GM23338 (cell line): ENCODE results near the gene MTHFD1L. TPM values are rescaled to one million over a fixed set of nuclear protein-coding genes. Genes with fewer than 3 reads are reported as not detected.

Experiments
- ATAC-seq: fragments of 200-7000 bp; cut with Tn5 transposase; 3 replicates; pipeline ENCODE4 v1.9.1; 2020
- DNase-seq: peaks from one replicate; pipeline ENCODE4 v3.0.0-alpha.2; 2015; ENCODE audit warnings: low spot score
- H2AFZ ChIP-seq: fragments of 200-600 bp; sonication (generic); 2 replicates; pipeline ENCODE4 v1.8.0; 2016; ENCODE audit warnings: antibody characterized with exemption, mild to moderate bottlenecking, moderate library complexity
- H3F3A ChIP-seq: fragments of 200-600 bp; sonication (generic); replicated peaks from 2 replicates; pipeline ENCODE4 v1.8.0; 2017; ENCODE audit warnings: antibody characterized with exemption, mixed run types, low read depth
- H3K27ac ChIP-seq: fragments of 200-600 bp; sonication (generic); 2 replicates; pipeline ENCODE4 v1.6.1; 2016; ENCODE audit warnings: low read depth
- H3K27me3 ChIP-seq: fragments of 200-600 bp; sonication (generic); 2 replicates; pipeline ENCODE4 v1.8.0; 2016; ENCODE audit warnings: mild to moderate bottlenecking, mixed run types, moderate library complexity; ENCODE audit not compliant: insufficient read depth
- H3K36me3 ChIP-seq: fragments of 200-600 bp; sonication (generic); 2 replicates; pipeline ENCODE4 v1.8.0; 2016; ENCODE audit warnings: mild to moderate bottlenecking; ENCODE audit not compliant: insufficient read depth
- H3K4me1 ChIP-seq: fragments of 200-600 bp; sonication (generic); 2 replicates; pipeline ENCODE4 v1.8.0; 2016; ENCODE audit warnings: mild to moderate bottlenecking, moderate library complexity; ENCODE audit not compliant: insufficient read depth
- H3K4me2 ChIP-seq: fragments of 200-600 bp; sonication (generic); 2 replicates; pipeline ENCODE4 v1.7.1; 2017; ENCODE audit warnings: mixed run types
- H3K4me3 ChIP-seq: fragments of 200-600 bp; sonication (generic); 2 replicates; pipeline ENCODE4 v1.6.1; 2016; ENCODE audit warnings: mixed run types
- H3K79me2 ChIP-seq: fragments of 200-600 bp; sonication (generic); replicated peaks from 2 replicates; pipeline ENCODE4 v1.8.0; 2017; ENCODE audit warnings: mild to moderate bottlenecking; ENCODE audit not compliant: insufficient read depth
- H3K9me2 ChIP-seq: fragments of 200-600 bp; sonication (generic); 2 replicates; pipeline ENCODE4 v1.8.0; 2017; ENCODE audit not compliant: insufficient read depth
- H4K20me1 ChIP-seq: fragments of 200-600 bp; sonication (generic); replicated peaks from 2 replicates; pipeline ENCODE4 v1.8.0; 2017; ENCODE audit warnings: mild to moderate bottlenecking; ENCODE audit not compliant: insufficient read depth
- H3K27ac Mint-ChIP-seq: 2 replicates; pipeline ENCODE4 v1.8.0; 2020; ENCODE audit warnings: inconsistent platforms, mild to moderate bottlenecking, moderate library complexity, mixed read lengths
- H3K27me3 Mint-ChIP-seq: 3 replicates; pipeline ENCODE4 v1.8.0; 2022; ENCODE audit warnings: low read depth, mild to moderate bottlenecking, moderate library complexity, mixed read lengths, inconsistent platforms; ENCODE audit not compliant: insufficient read depth, poor library complexity
- H3K36me3 Mint-ChIP-seq: 3 replicates; pipeline ENCODE4 v1.8.0; 2021; ENCODE audit warnings: low read depth, mild to moderate bottlenecking, inconsistent platforms, moderate library complexity, mixed read lengths
- H3K4me1 Mint-ChIP-seq: 3 replicates; pipeline ENCODE4 v1.8.0; 2020; ENCODE audit warnings: mild to moderate bottlenecking, inconsistent platforms, mixed read lengths
- H3K4me3 Mint-ChIP-seq: 3 replicates; pipeline ENCODE4 v1.8.0; 2021; ENCODE audit warnings: moderate library complexity, mild to moderate bottlenecking, inconsistent platforms, mixed read lengths
- H3K9me3 Mint-ChIP-seq: 3 replicates; pipeline ENCODE4 v1.8.0; 2020; ENCODE audit warnings: moderate library complexity, mild to moderate bottlenecking, inconsistent platforms, mixed read lengths
- CREB1 ChIP-seq: fragments of 250-450 bp; sonication (Bioruptor Pico); IDR thresholded peaks from 2 replicates; pipeline ENCODE4 v1.5.0; 2020; ENCODE audit warnings: low read depth, mild to moderate bottlenecking, moderate library complexity
- CTCF ChIP-seq, 2 experiments: fragments of 200-600 bp in 1 of 2; sonication (generic) in 1 of 2; conservative IDR thresholded peaks; 2 replicates each; pipeline versions ENCODE4 v1.5.1 to v1.6.1; 2016 to 2017; ENCODE audit warnings: antibody characterized with exemption in 2 of 2, low read depth in 2 of 2, mild to moderate bottlenecking in 2 of 2, moderate library complexity in 1 of 2
- ETS1 ChIP-seq: IDR thresholded peaks from 2 replicates; pipeline ENCODE4 v1.6.1; 2016; ENCODE audit warnings: antibody characterized with exemption
- EZH2 ChIP-seq: fragments of 200-600 bp; sonication (generic); IDR thresholded peaks from one replicate; pipeline ENCODE4 v1.8.0; 2017; ENCODE audit warnings: antibody characterized with exemption, mild to moderate bottlenecking, low read depth; ENCODE audit not compliant: unreplicated experiment
- EZH2phosphoT487 ChIP-seq: fragments of 200-600 bp; sonication (generic); IDR thresholded peaks from one replicate; pipeline ENCODE4 v1.8.1; 2018; ENCODE audit warnings: antibody characterized with exemption; ENCODE audit not compliant: unreplicated experiment
- NANOG ChIP-seq: IDR thresholded peaks from 2 replicates; pipeline ENCODE4 v1.6.1; 2016; ENCODE audit warnings: antibody characterized with exemption, borderline replicate concordance
- POLR2AphosphoS5 ChIP-seq: IDR thresholded peaks from 2 replicates; pipeline ENCODE4 v1.6.1; 2016; ENCODE audit warnings: antibody characterized with exemption, low read depth
- REST ChIP-seq: IDR thresholded peaks from one replicate; pipeline ENCODE4 v1.6.1; 2018; ENCODE audit warnings: antibody characterized with exemption; ENCODE audit not compliant: unreplicated experiment
- STAT1 ChIP-seq: IDR thresholded peaks from one replicate; pipeline ENCODE4 v1.6.1; 2016; ENCODE audit warnings: antibody characterized with exemption; ENCODE audit not compliant: unreplicated experiment
- ZNF114 ChIP-seq: fragments of 250-450 bp; sonication (Bioruptor Pico); IDR thresholded peaks from 2 replicates; pipeline ENCODE4 v1.5.0; 2020; ENCODE audit warnings: mild to moderate bottlenecking, moderate library complexity
- ZNF331 ChIP-seq: fragments of 250-450 bp; sonication (Bioruptor Pico); IDR thresholded peaks from 2 replicates; pipeline ENCODE4 v1.5.0; 2020; ENCODE audit warnings: low read depth, mild to moderate bottlenecking, moderate library complexity
- polyA plus RNA-seq: library from polyadenylated mRNA; unstranded; fragments of >200 nt; fragmentation: Nextera tagmentation; extraction: Ambion mirVana; gene quantifications from 2 replicates; pipeline ENCODE4 v1.2.1, GENCODE V29; 2016
- total RNA-seq: library from RNA; depleted of rRNA; stranded (reverse); fragments of >200 nt; shearing (Covaris generic); gene quantifications from 2 replicates; pipeline ENCODE4 v1.2.3, GENCODE V29; 2014
- TF ChIP-seq, protein P1 (sequence below): fragments of 250-450 bp; sonication (Bioruptor Pico); IDR thresholded peaks from 2 replicates; pipeline ENCODE4 v1.5.0; 2020; ENCODE audit warnings: mild to moderate bottlenecking, moderate library complexity

MTHFD1L gene
- total and polyA plus RNA-seq, 2 experiments from 2014 or later: 53.2 to 66.8 TPM

GRCh38 chr6:151005896-151006632 lies 140.6 kb downstream of the MTHFD1L start:
- 0 out of 2 replicates have a peak, but pooled peaks cover 2% of the 10 kb centered on the region for H4K20me1 ChIP-seq
- peaks cover 50% of the 10 kb centered on the region for H3K4me1 Mint-ChIP-seq
- H2AFZ ChIP-seq: no peak overlapping the region
- no peaks in the 10 kb centered on the region for H3K36me3 ChIP-seq
- no peaks in the 10 kb centered on the region for H3K9me3 Mint-ChIP-seq
- H3K4me3 Mint-ChIP-seq: no peak overlapping the region
- H3K9me2 ChIP-seq: no peaks in the 10 kb centered on the region
- peaks cover 5% of the 10 kb centered on the region for H3K27me3 Mint-ChIP-seq
- no peaks in the 10 kb centered on the region for H3K79me2 ChIP-seq
- H3K4me1 ChIP-seq: peaks cover 19% of the 10 kb centered on the region
- H3K27ac Mint-ChIP-seq: no peak overlapping the region
- H3K4me2 ChIP-seq: no peak overlapping the region
- TF ChIP-seq, protein P1, sequence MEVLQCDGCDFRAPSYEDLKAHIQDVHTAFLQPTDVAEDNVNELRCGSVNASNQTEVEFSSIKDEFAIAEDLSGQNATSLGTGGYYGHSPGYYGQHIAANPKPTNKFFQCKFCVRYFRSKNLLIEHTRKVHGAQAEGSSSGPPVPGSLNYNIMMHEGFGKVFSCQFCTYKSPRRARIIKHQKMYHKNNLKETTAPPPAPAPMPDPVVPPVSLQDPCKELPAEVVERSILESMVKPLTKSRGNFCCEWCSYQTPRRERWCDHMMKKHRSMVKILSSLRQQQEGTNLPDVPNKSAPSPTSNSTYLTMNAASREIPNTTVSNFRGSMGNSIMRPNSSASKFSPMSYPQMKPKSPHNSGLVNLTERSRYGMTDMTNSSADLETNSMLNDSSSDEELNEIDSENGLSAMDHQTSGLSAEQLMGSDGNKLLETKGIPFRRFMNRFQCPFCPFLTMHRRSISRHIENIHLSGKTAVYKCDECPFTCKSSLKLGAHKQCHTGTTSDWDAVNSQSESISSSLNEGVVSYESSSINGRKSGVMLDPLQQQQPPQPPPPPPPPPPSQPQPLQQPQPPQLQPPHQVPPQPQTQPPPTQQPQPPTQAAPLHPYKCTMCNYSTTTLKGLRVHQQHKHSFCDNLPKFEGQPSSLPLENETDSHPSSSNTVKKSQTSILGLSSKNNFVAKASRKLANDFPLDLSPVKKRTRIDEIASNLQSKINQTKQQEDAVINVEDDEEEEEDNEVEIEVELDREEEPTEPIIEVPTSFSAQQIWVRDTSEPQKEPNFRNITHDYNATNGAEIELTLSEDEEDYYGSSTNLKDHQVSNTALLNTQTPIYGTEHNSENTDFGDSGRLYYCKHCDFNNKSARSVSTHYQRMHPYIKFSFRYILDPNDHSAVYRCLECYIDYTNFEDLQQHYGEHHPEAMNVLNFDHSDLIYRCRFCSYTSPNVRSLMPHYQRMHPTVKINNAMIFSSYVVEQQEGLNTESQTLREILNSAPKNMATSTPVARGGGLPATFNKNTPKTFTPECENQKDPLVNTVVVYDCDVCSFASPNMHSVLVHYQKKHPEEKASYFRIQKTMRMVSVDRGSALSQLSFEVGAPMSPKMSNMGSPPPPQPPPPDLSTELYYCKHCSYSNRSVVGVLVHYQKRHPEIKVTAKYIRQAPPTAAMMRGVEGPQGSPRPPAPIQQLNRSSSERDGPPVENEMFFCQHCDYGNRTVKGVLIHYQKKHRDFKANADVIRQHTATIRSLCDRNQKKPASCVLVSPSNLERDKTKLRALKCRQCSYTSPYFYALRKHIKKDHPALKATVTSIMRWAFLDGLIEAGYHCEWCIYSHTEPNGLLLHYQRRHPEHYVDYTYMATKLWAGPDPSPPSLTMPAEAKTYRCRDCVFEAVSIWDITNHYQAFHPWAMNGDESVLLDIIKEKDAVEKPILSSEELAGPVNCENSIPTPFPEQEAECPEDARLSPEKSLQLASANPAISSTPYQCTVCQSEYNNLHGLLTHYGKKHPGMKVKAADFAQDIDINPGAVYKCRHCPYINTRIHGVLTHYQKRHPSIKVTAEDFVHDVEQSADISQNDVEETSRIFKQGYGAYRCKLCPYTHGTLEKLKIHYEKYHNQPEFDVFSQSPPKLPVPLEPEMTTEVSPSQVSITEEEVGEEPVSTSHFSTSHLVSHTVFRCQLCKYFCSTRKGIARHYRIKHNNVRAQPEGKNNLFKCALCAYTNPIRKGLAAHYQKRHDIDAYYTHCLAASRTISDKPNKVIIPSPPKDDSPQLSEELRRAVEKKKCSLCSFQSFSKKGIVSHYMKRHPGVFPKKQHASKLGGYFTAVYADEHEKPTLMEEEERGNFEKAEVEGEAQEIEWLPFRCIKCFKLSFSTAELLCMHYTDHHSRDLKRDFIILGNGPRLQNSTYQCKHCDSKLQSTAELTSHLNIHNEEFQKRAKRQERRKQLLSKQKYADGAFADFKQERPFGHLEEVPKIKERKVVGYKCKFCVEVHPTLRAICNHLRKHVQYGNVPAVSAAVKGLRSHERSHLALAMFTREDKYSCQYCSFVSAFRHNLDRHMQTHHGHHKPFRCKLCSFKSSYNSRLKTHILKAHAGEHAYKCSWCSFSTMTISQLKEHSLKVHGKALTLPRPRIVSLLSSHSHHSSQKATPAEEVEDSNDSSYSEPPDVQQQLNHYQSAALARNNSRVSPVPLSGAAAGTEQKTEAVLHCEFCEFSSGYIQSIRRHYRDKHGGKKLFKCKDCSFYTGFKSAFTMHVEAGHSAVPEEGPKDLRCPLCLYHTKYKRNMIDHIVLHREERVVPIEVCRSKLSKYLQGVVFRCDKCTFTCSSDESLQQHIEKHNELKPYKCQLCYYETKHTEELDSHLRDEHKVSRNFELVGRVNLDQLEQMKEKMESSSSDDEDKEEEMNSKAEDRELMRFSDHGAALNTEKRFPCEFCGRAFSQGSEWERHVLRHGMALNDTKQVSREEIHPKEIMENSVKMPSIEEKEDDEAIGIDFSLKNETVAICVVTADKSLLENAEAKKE (CRISPR knock-in tag): no peak
- TF ChIP-seq EZH2phosphoT487 (no peak), ZNF331 (CRISPR knock-in tag) (no peak), ZNF114 (CRISPR knock-in tag) (no peak), CTCF (conservative IDR thresholded peaks at IDR 0.05; ENCODE audit: low read depth in 2 of 2) (no peak), NANOG (no peak), CREB1 (CRISPR knock-in tag) (no peak), ETS1 (no peak), EZH2 (no peak), POLR2AphosphoS5 (no peak), REST (no peak), STAT1 (no peak)
- no peak overlapping the region for H3K4me3 ChIP-seq
- no peaks in the 10 kb centered on the region for H3K27me3 ChIP-seq
- H3K36me3 Mint-ChIP-seq: peaks cover 5% of the 10 kb centered on the region; the same call in 2 of the 3 replicates
- ATAC-seq (no peak), DNase-seq (no peak)
- no peaks in the 10 kb centered on the region for H3F3A ChIP-seq
- H3K27ac ChIP-seq: no peak overlapping the region
